Liver (tissue), 9 donors: ENCODE measurements around the gene TMEM154. TPM values are rescaled to one million over a fixed set of nuclear protein-coding genes. Genes with fewer than 3 reads are reported as not detected.

Experiments used
- DNase-seq: peaks from one replicate; pipeline ENCODE4 v3.0.0-alpha.2; 2017; ENCODE audit warnings: low spot score
- H3K27ac ChIP-seq, 2 donors: one replicate each; pipeline ENCODE4 v1.7.0; 2013; ENCODE audit warnings: inconsistent platforms in 2 of 2, low read length in 2 of 2, control low read depth in 1 of 2, low read depth in 1 of 2, mild to moderate bottlenecking in 1 of 2
- H3K27me3 ChIP-seq, 4 donors: one replicate each; pipeline versions ENCODE4 v1.6.1 to v1.7.0; 2013; ENCODE audit warnings: low read length in 3 of 4, inconsistent platforms in 1 of 4, mild to moderate bottlenecking in 1 of 4, moderate library complexity in 1 of 4; ENCODE audit not compliant: control insufficient read depth in 4 of 4, insufficient read depth in 4 of 4
- H3K36me3 ChIP-seq, 4 donors: one replicate each; pipeline versions ENCODE4 v1.6.1 to v1.7.0; 2013; ENCODE audit warnings: low read length in 3 of 4, mild to moderate bottlenecking in 3 of 4, low read depth in 1 of 4, moderate library complexity in 1 of 4; ENCODE audit not compliant: control insufficient read depth in 4 of 4, insufficient read depth in 3 of 4
- H3K4me1 ChIP-seq, 4 donors: one replicate each; pipeline versions ENCODE4 v1.6.1 to v1.7.0; 2013; ENCODE audit warnings: low read length in 3 of 4, mild to moderate bottlenecking in 3 of 4, moderate library complexity in 1 of 4; ENCODE audit not compliant: control insufficient read depth in 4 of 4, insufficient read depth in 4 of 4
- H3K4me3 ChIP-seq, 3 donors: one replicate each; pipeline versions ENCODE4 v1.6.1 to v1.7.0; 2013; ENCODE audit warnings: low read length in 3 of 3, control low read depth in 1 of 3, low read depth in 1 of 3, mild to moderate bottlenecking in 1 of 3
- H3K9ac ChIP-seq, 2 donors: one replicate each; pipeline ENCODE4 v1.7.0; 2013; ENCODE audit warnings: low read length in 2 of 2, mild to moderate bottlenecking in 2 of 2, moderate library complexity in 2 of 2, control low read depth in 1 of 2, low read depth in 1 of 2
- H3K9me3 ChIP-seq, 4 donors: one replicate each; pipeline versions ENCODE4 v1.6.1 to v1.7.0; 2013; ENCODE audit warnings: low read length in 3 of 4; ENCODE audit not compliant: control insufficient read depth in 4 of 4
- CTCF ChIP-seq: fragments of 150-350 bp; IDR thresholded peaks from 2 replicates; pipeline ENCODE4 v1.5.1; 2017; ENCODE audit warnings: improper control_type of control experiment, low read depth, low read length; ENCODE audit not compliant: missing input control
- EGR1 ChIP-seq, 2 donors: IDR thresholded peaks; 2 replicates each; pipeline ENCODE4 v1.6.1; 2016 to 2018; ENCODE audit warnings: antibody characterized with exemption in 2 of 2, low read depth in 2 of 2
- FOXA1 ChIP-seq: IDR thresholded peaks from 2 replicates; pipeline ENCODE4 v1.6.1; 2016; ENCODE audit warnings: antibody characterized with exemption
- FOXA2 ChIP-seq: IDR thresholded peaks from 2 replicates; pipeline ENCODE4 v1.6.1; 2016; ENCODE audit warnings: antibody characterized with exemption
- HNF4A ChIP-seq, 2 donors: conservative IDR thresholded peaks; 2 replicates each; pipeline ENCODE4 v1.6.1; 2016; ENCODE audit warnings: antibody characterized with exemption in 2 of 2, mild to moderate bottlenecking in 2 of 2
- HNF4G ChIP-seq: IDR thresholded peaks from 2 replicates; pipeline ENCODE4 v1.6.1; 2016; ENCODE audit warnings: antibody characterized with exemption
- JUND ChIP-seq, 2 donors: IDR thresholded peaks; 2 replicates each; pipeline ENCODE4 v1.6.1; 2016; ENCODE audit warnings: antibody characterized with exemption in 2 of 2
- MAX ChIP-seq: IDR thresholded peaks from 2 replicates; pipeline ENCODE4 v1.6.1; 2016; ENCODE audit warnings: antibody characterized with exemption
- NR2F2 ChIP-seq: IDR thresholded peaks from 2 replicates; pipeline ENCODE4 v1.6.1; 2016; ENCODE audit warnings: antibody characterized with exemption
- RAD21 ChIP-seq, 2 donors: IDR thresholded peaks; 2 replicates each; pipeline ENCODE4 v1.6.1; 2016; ENCODE audit warnings: antibody characterized with exemption in 2 of 2, mild to moderate bottlenecking in 2 of 2
- RXRA ChIP-seq, 2 donors: IDR thresholded peaks; 2 replicates each; pipeline ENCODE4 v1.6.1; 2017 to 2018; ENCODE audit warnings: antibody characterized with exemption in 2 of 2, mild to moderate bottlenecking in 1 of 2
- SP1 ChIP-seq: IDR thresholded peaks from 2 replicates; pipeline ENCODE4 v1.6.1; 2018; ENCODE audit warnings: antibody characterized with exemption, mild to moderate bottlenecking
- TAF1 ChIP-seq: conservative IDR thresholded peaks from 2 replicates; pipeline ENCODE4 v1.6.1; 2016; ENCODE audit warnings: antibody characterized with exemption, mild to moderate bottlenecking
- YY1 ChIP-seq: IDR thresholded peaks from 2 replicates; pipeline ENCODE4 v1.6.1; 2016; ENCODE audit warnings: antibody characterized with exemption, mild to moderate bottlenecking
- WGBS: extraction: QIAGEN DNeasy Blood & Tissue Kit; methylation state at CpG from one replicate; pipeline ENCODE4 v1.1.7; 2013; 5-methylcytosine and 5-hydroxymethylcytosine counted together
- polyA plus RNA-seq, 2 donors: library from polyadenylated mRNA; stranded (reverse) in 1 of 2; unstranded in 1 of 2; fragments of 200-250 nt in 1 of 2; fragments of >200 nt in 1 of 2; fragmentation: Nextera tagmentation in 1 of 2; extraction: Ambion mirVana in 1 of 2; gene quantifications; one replicate each; pipeline versions ENCODE4 v1.2.1 to v1.2.3, GENCODE V29; 2013 to 2015
- total RNA-seq, 2 donors: library from RNA; depleted of rRNA; stranded (reverse); fragments of >200 nt; gene quantifications; one replicate each; pipeline ENCODE4 v1.2.3, GENCODE V29; 2014
- TF ChIP-seq, protein P1 (sequence below): IDR thresholded peaks from 2 replicates; pipeline ENCODE4 v1.6.1; 2016; ENCODE audit warnings: antibody characterized with exemption
- TF ChIP-seq, protein P2 (sequence below): IDR thresholded peaks from 2 replicates; pipeline ENCODE4 v1.6.1; 2016; ENCODE audit warnings: antibody characterized with exemption
- TF ChIP-seq, protein P3 (sequence below): IDR thresholded peaks from 2 replicates; pipeline ENCODE4 v1.6.1; 2016; ENCODE audit warnings: antibody characterized with exemption, mild to moderate bottlenecking
- donor health status: healthy.
- donor health status: healthy.
- donor health status: healthy.
- donor health status: healthy.
- donor health status: healthy.

The TMEM154 gene
- total and polyA plus RNA-seq, 4 donors: 0.32 to 4.4 (median 2.3) TPM

DNA sequence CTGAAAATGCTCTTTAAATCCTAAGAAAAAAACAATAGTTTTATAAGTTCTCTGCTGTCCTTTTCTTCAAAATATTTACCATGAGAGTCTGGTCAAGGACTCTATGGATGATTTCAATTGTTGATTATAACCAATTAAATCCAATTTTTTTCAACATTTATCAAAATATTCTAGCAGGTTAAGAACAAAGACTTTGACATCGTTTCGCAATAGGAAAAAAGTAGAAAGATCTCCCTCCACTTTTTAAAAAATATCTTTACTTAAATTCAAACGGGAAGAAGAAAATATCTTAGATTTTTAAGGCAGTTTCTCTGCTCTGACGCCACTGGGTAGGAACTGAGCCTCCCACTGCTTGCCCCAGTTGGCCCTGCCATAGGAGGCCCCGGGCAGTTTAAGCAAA lies 44.7 kb upstream of the TMEM154 start:
- H3K27me3 ChIP-seq: no peaks in the 10 kb centered on the region
- H3K4me3 ChIP-seq: no peak overlapping the region
- TF ChIP-seq, protein P1, sequence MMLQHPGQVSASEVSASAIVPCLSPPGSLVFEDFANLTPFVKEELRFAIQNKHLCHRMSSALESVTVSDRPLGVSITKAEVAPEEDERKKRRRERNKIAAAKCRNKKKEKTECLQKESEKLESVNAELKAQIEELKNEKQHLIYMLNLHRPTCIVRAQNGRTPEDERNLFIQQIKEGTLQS: no peak
- no peak for TF ChIP-seq SP1
- no peak for TF ChIP-seq RXRA (IDR thresholded peaks at IDR 0.05)
- no peak for TF ChIP-seq CTCF
- TF ChIP-seq HNF4G: no peak
- TF ChIP-seq YY1: no peak
- no peak for TF ChIP-seq MAX
- no peak for TF ChIP-seq FOXA1
- no peak for TF ChIP-seq RAD21 (IDR thresholded peaks at IDR 0.05)
- no peak for TF ChIP-seq EGR1 (IDR thresholded peaks at IDR 0.05; ENCODE audit: low read depth in 2 of 2)
- no peaks in the 10 kb centered on the region for H3K36me3 ChIP-seq
- no peaks in the 10 kb centered on the region for H3K4me1 ChIP-seq
- no peaks in the 10 kb centered on the region for H3K9me3 ChIP-seq
- 75% methylated on average over 5 of the region's 5 CpGs for WGBS
- no peak overlapping the region for H3K9ac ChIP-seq
- no peak overlapping the region for H3K27ac ChIP-seq
- no peak for DNase-seq

GRCh38 chr4:152723236-152723635 lies 43.4 kb upstream of the TMEM154 start:
- Histone ChIP-seq H3K9ac (no peak overlapping the region), H3K4me1 (peaks cover 0 to 3% (median 0%) of the 10 kb centered on the region in 4 donors), H3K36me3 (no peaks in the 10 kb centered on the region), H3K27ac (no peak overlapping the region), H3K4me3 (no peak overlapping the region), H3K9me3 (no peaks in the 10 kb centered on the region), H3K27me3 (no peaks in the 10 kb centered on the region)
- 85% methylated on average over 3 of the region's 3 CpGs for WGBS
- no peak for DNase-seq
- TF ChIP-seq JUND (IDR thresholded peaks at IDR 0.05) (no peak), EGR1 (IDR thresholded peaks at IDR 0.05; ENCODE audit: low read depth in 2 of 2) (no peak), HNF4G (no peak), TAF1 (no peak), RXRA (IDR thresholded peaks at IDR 0.05) (no peak)

GRCh38 chr4:152719801-152720556 lies 40.2 kb upstream of the TMEM154 start:
- Histone ChIP-seq H3K4me1 (peaks cover 0 to 3% (median 0%) of the 10 kb centered on the region in 4 donors), H3K27ac (no peak overlapping the region), H3K9me3 (peaks cover 1 to 4% (median 2%) of the 10 kb centered on the region in 4 donors), H3K4me3 (no peak overlapping the region), H3K36me3 (no peaks in the 10 kb centered on the region), H3K27me3 (no peaks in the 10 kb centered on the region), H3K9ac (no peak overlapping the region)
- WGBS: 89% methylated on average over 24 of the region's 24 CpGs
- DNase-seq: no peak
- TF ChIP-seq HNF4A (conservative IDR thresholded peaks at IDR 0.05) (no peak), SP1 (no peak), NR2F2 (no peak), FOXA1 (no peak), JUND (IDR thresholded peaks at IDR 0.05) (no peak), MAX (no peak), HNF4G (no peak), EGR1 (IDR thresholded peaks at IDR 0.05; ENCODE audit: low read depth in 2 of 2) (no peak), FOXA2 (no peak), YY1 (no peak), RAD21 (IDR thresholded peaks at IDR 0.05) (no peak)
- TF ChIP-seq, protein P1: no peak
- TF ChIP-seq, protein P2, sequence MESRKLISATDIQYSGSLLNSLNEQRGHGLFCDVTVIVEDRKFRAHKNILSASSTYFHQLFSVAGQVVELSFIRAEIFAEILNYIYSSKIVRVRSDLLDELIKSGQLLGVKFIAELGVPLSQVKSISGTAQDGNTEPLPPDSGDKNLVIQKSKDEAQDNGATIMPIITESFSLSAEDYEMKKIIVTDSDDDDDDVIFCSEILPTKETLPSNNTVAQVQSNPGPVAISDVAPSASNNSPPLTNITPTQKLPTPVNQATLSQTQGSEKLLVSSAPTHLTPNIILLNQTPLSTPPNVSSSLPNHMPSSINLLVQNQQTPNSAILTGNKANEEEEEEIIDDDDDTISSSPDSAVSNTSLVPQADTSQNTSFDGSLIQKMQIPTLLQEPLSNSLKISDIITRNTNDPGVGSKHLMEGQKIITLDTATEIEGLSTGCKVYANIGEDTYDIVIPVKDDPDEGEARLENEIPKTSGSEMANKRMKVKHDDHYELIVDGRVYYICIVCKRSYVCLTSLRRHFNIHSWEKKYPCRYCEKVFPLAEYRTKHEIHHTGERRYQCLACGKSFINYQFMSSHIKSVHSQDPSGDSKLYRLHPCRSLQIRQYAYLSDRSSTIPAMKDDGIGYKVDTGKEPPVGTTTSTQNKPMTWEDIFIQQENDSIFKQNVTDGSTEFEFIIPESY: no peak
- TF ChIP-seq, protein P3, sequence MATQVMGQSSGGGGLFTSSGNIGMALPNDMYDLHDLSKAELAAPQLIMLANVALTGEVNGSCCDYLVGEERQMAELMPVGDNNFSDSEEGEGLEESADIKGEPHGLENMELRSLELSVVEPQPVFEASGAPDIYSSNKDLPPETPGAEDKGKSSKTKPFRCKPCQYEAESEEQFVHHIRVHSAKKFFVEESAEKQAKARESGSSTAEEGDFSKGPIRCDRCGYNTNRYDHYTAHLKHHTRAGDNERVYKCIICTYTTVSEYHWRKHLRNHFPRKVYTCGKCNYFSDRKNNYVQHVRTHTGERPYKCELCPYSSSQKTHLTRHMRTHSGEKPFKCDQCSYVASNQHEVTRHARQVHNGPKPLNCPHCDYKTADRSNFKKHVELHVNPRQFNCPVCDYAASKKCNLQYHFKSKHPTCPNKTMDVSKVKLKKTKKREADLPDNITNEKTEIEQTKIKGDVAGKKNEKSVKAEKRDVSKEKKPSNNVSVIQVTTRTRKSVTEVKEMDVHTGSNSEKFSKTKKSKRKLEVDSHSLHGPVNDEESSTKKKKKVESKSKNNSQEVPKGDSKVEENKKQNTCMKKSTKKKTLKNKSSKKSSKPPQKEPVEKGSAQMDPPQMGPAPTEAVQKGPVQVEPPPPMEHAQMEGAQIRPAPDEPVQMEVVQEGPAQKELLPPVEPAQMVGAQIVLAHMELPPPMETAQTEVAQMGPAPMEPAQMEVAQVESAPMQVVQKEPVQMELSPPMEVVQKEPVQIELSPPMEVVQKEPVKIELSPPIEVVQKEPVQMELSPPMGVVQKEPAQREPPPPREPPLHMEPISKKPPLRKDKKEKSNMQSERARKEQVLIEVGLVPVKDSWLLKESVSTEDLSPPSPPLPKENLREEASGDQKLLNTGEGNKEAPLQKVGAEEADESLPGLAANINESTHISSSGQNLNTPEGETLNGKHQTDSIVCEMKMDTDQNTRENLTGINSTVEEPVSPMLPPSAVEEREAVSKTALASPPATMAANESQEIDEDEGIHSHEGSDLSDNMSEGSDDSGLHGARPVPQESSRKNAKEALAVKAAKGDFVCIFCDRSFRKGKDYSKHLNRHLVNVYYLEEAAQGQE: no peak
